ENCODE measurements around the gene RFWD3. TPM values are rescaled to one million over a fixed set of nuclear protein-coding genes. Genes with fewer than 3 reads are reported as not detected.

Gene RFWD3
- total and polyA plus RNA-seq, 2 of the 13 experiments (the other 11 are each of a cell fraction or from before 2014, with no cell fraction given) = 23.4 to 62.6 TPM

- no peak for TF ChIP-seq KDM5B (CRISPR knock-in tag; IDR thresholded peaks at IDR 0.05; ENCODE audit: borderline replicate concordance)
Observed at GRCh38 chr16:74633686-74634085, 33.0 kb downstream of the RFWD3 start (continued).

- in situ Hi-C loops (cut with HindIII; ENCODE audit: extremely low pct_ligation_motif_present, low pct_unique_long_range_greater_than_20kb) (loop anchor here (10.0 kb wide), 1 partner anchor 313 kb away; no protein-coding TSS in a partner anchor), intact Hi-C loops (cut with micrococcal nuclease; ENCODE audit: unreplicated experiment) (no loop called here)
- Histone ChIP-seq H2AFZ (ENCODE audit: low read length) (no peak overlapping the region), H3K27ac (ENCODE audit: extremely low read length, insufficient read depth, low read length) (no peak overlapping the region), H3K9ac (ENCODE audit: insufficient read depth, low read depth, low read length) (no peak overlapping the region), H3K4me3 (replicated peaks in 1 of 3; ENCODE audit: insufficient read depth in 1 of 3, low read depth in 2 of 3, low read length in 3 of 3) (no peak overlapping the region), H3K36me3 (replicated peaks in 1 of 2; ENCODE audit: control insufficient read depth in 1 of 2, insufficient read depth in 2 of 2, low read length in 2 of 2) (peaks cover 48 to 98% of the 10 kb centered on the region in 2 experiments), H3K4me2 (ENCODE audit: low read depth, low read length) (no peak overlapping the region), H3K4me1 (ENCODE audit: insufficient read depth, low read length) (no peaks in the 10 kb centered on the region), H4K20me1 (ENCODE audit: insufficient read depth, low read length) (peaks cover 3% of the 10 kb centered on the region; the same call in 1 of the 2 replicates), H3K27me3 (ENCODE audit: control insufficient read depth in 1 of 2, insufficient read depth in 2 of 2, low read length in 2 of 2) (no peaks in the 10 kb centered on the region), H3K79me2 (ENCODE audit: insufficient read depth, low read length) (peaks cover 1% of the 10 kb centered on the region), H3K9me3 (ENCODE audit: low read length) (no peaks in the 10 kb centered on the region)
- TF ChIP-seq PBX3 (CRISPR knock-in tag; IDR thresholded peaks at IDR 0.05; ENCODE audit: borderline replicate concordance) = no peak
- no peak for TF ChIP-seq ZBTB37 (CRISPR knock-in tag; IDR thresholded peaks at IDR 0.05)
- no peak for TF ChIP-seq SATB2 (CRISPR knock-in tag; IDR thresholded peaks at IDR 0.05)
- TF ChIP-seq GTF3A (CRISPR knock-in tag; conservative IDR thresholded peaks at IDR 0.05) = no peak
- TF ChIP-seq DRAP1 (CRISPR knock-in tag; IDR thresholded peaks at IDR 0.05) = no peak
- no peak for TF ChIP-seq ADNP (CRISPR knock-in tag; IDR thresholded peaks at IDR 0.05)
- no peak for TF ChIP-seq PRDM10 (CRISPR knock-in tag; IDR thresholded peaks at IDR 0.05; ENCODE audit: low read depth)
- no peak for TF ChIP-seq KAT7 (CRISPR knock-in tag; IDR thresholded peaks at IDR 0.05; ENCODE audit: borderline replicate concordance)
- no peak for TF ChIP-seq ZNF598 (CRISPR knock-in tag; IDR thresholded peaks at IDR 0.05; ENCODE audit: borderline replicate concordance)
- no peak for TF ChIP-seq HOXA3 (CRISPR knock-in tag; IDR thresholded peaks at IDR 0.05)
- TF ChIP-seq ZNF616 (CRISPR knock-in tag; IDR thresholded peaks at IDR 0.05; ENCODE audit: low read depth) = no peak
- ChIA-PET POLR2A (no interaction called here), CTCF (ENCODE audit: low intra/inter-chr PET ratio, low total read pairs) (no interaction called here)
- DNase-seq (ENCODE audit: low spot score) (no peak), FAIRE-seq (no peak), ATAC-seq (peak; percentile 21; the same call in 1 of the 3 replicates)
- no TSS peak for BruUV-seq (replicated peaks)
- WGBS (ENCODE audit: low lambda C conversion rate) = 94% methylated on average over 6 of the region's 6 CpGs
Observed at GRCh38 chr16:74627506-74628220, 39.0 kb downstream of the RFWD3 start.

Measured in HepG2 (cell line).